Measurements from ENCODE around the gene DZIP3. TPM values are rescaled to one million over a fixed set of nuclear protein-coding genes. Genes with fewer than 3 reads are reported as not detected.
"Not testable (repeated sequence)": the region's sequence is repeated elsewhere in the genome, so short reads cannot be mapped to it uniquely, and the experiment has no call there.

Gene DZIP3
- total RNA-seq, 3 donors from 2014 or later, result 6.2 to 10.8 (median 9.8) TPM

DNA sequence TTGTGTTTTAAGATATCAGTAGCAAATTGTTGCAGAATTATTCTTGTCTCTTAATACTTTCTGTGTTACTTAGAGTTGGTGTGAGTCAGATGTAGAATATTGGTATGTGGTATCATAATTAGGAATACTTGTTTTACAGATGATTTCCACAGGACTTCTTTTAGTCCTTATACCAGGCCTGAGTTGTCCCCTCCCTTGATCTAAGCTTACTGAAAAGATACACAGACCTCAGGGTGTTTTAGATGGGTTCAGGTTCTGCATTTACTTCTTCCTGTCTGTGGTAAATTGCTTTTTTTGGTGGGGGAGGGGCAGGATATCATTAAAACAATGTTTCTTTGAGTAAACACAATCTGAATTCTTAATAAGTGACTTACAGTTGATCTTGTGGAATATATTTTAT is 14.2 kb downstream of the DZIP3 start:
- no peaks in the 10 kb centered on the region for H3K9me3 ChIP-seq
- TF ChIP-seq POLR2AphosphoS5 (IDR thresholded peaks at IDR 0.05) (no peak), POLR2A (IDR thresholded peaks at IDR 0.05) (no peak)
- TF ChIP-seq, protein P1, sequence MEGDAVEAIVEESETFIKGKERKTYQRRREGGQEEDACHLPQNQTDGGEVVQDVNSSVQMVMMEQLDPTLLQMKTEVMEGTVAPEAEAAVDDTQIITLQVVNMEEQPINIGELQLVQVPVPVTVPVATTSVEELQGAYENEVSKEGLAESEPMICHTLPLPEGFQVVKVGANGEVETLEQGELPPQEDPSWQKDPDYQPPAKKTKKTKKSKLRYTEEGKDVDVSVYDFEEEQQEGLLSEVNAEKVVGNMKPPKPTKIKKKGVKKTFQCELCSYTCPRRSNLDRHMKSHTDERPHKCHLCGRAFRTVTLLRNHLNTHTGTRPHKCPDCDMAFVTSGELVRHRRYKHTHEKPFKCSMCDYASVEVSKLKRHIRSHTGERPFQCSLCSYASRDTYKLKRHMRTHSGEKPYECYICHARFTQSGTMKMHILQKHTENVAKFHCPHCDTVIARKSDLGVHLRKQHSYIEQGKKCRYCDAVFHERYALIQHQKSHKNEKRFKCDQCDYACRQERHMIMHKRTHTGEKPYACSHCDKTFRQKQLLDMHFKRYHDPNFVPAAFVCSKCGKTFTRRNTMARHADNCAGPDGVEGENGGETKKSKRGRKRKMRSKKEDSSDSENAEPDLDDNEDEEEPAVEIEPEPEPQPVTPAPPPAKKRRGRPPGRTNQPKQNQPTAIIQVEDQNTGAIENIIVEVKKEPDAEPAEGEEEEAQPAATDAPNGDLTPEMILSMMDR (IDR thresholded peaks at IDR 0.05), result no peak
- H3K27ac ChIP-seq, result no peak overlapping the region
- H3K4me1 ChIP-seq, result no peaks in the 10 kb centered on the region
- H3K4me3 ChIP-seq, result no peak overlapping the region
- no peaks in the 10 kb centered on the region for H3K36me3 ChIP-seq
- intact Hi-C loops (cut with DNase I; ENCODE audit: low total_unique reads), result no loop called here
- DNase-seq (ENCODE audit: low spot score in 2 of 2), result no peak
- H3K27me3 ChIP-seq, result no peaks in the 10 kb centered on the region

DNA sequence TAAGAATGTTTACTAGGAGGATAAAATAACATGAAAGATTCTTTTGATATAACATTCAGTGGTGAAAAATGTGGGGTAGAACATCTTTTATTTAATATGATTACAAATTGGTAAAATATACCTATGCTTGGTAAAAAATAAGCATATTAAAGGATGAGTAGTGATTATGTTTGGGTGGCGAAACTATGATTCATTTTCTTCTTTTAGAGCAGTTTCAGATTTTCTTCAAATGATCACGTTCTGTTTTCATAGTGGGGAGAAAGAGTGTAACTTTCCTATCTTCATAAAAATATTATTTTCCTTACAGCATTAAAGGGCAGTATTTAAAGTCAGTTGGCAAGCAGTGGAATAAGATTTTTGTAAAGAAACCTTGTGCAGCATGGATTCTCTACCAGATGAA is 15.5 kb downstream of the DZIP3 start:
- intact Hi-C loops (cut with DNase I; ENCODE audit: low total_unique reads), result no loop called here
- H3K27ac ChIP-seq, result no peak overlapping the region
- no peak for DNase-seq (ENCODE audit: low spot score in 2 of 2)
- no peaks in the 10 kb centered on the region for H3K27me3 ChIP-seq
- no peaks in the 10 kb centered on the region for H3K9me3 ChIP-seq
- H3K36me3 ChIP-seq, result no peaks in the 10 kb centered on the region
- TF ChIP-seq POLR2AphosphoS5 (IDR thresholded peaks at IDR 0.05) (no peak), POLR2A (IDR thresholded peaks at IDR 0.05) (no peak)
- TF ChIP-seq, protein P1 (IDR thresholded peaks at IDR 0.05), result no peak
- no peaks in the 10 kb centered on the region for H3K4me1 ChIP-seq
- H3K4me3 ChIP-seq, result no peak overlapping the region

DNA sequence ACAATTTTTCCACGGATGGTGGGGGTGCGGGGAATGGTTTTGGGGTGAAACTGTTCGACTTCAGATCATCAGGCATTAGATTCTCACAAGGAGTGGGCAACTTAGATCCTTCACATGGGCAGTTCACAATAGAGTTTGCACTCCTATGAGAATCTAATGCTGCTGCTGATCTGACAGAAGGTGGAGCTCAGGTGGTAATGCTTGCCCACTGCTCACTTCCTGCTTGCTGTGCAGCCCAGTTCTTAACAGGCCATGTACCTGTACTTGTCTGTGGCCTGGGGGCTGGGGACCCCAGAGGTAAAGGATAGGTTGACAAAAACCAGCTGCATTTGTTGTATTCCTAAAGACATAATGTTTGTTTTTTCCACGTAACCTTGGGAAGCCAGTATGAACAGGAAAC is 16.0 kb downstream of the DZIP3 start:
- Histone ChIP-seq H3K36me3 (no peaks in the 10 kb centered on the region), H3K9me3 (no peaks in the 10 kb centered on the region), H3K27ac (no peak overlapping the region), H3K4me3 (no peak overlapping the region), H3K4me1 (no peaks in the 10 kb centered on the region), H3K27me3 (no peaks in the 10 kb centered on the region)
- intact Hi-C loops (cut with DNase I; ENCODE audit: low total_unique reads), result no loop called here
- TF ChIP-seq, protein P1 (IDR thresholded peaks at IDR 0.05), result no peak
- TF ChIP-seq POLR2AphosphoS5 (IDR thresholded peaks at IDR 0.05) (no peak), POLR2A (IDR thresholded peaks at IDR 0.05) (no peak)
- no peak for DNase-seq (ENCODE audit: low spot score in 2 of 2)

DNA sequence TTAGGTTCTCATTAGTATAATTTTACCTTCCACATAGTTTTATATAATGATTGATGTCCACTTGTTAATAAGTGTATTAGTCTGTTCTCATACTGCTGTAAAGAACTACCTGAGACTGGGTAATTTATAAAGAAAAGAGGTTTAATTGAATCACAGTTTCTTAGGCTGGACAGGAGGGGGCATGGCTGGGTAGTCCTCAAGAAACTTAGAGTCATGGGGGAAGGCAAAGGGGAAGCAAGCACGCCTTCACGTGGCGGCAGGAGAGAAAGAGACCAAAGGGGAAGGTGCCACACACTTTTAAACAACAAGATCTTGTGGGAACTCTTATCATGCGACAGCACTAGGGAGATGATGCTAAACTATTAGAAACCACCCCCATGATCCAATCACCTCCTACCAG is 19.2 kb downstream of the DZIP3 start:
- DNase-seq (ENCODE audit: low spot score in 2 of 2), result no peak
- no peak overlapping the region for H3K27ac ChIP-seq
- intact Hi-C loops (cut with DNase I; ENCODE audit: low total_unique reads), result no loop called here

DNA sequence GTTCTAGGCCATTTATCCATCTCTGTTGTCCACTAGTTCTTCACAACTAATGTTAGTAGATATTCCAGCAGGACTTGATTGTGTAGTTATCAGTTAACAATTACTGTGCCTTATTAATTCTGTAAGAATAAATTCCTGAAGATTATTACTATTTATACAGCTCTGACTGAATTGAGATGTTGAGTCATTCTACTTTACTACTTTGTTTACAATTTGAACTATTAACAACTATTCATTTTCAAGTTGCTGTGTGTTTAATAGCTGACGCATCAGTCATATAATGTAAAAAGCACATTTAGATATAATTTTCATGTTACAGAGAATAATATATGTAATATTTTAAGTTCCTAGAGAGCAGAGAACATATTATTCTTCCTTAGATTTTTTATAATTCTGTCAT is 21.1 kb downstream of the DZIP3 start:
- TF ChIP-seq, protein P1 (IDR thresholded peaks at IDR 0.05), result no peak
- TF ChIP-seq POLR2AphosphoS5 (IDR thresholded peaks at IDR 0.05), result no peak
- no peak for TF ChIP-seq POLR2A (IDR thresholded peaks at IDR 0.05)
- no peak for DNase-seq (ENCODE audit: low spot score in 2 of 2)
- intact Hi-C loops (cut with DNase I; ENCODE audit: low total_unique reads), result no loop called here
- Histone ChIP-seq H3K27ac (no peak overlapping the region), H3K9me3 (no peaks in the 10 kb centered on the region), H3K4me3 (no peak overlapping the region), H3K36me3 (no peaks in the 10 kb centered on the region), H3K27me3 (no peaks in the 10 kb centered on the region), H3K4me1 (no peaks in the 10 kb centered on the region)

More for the DNA sequence above, 19.2 kb downstream of the DZIP3 start:
- Histone ChIP-seq H3K36me3 (no peaks in the 10 kb centered on the region), H3K27me3 (no peaks in the 10 kb centered on the region), H3K4me1 (no peaks in the 10 kb centered on the region), H3K9me3 (no peaks in the 10 kb centered on the region), H3K4me3 (no peak overlapping the region)
- TF ChIP-seq POLR2AphosphoS5 (IDR thresholded peaks at IDR 0.05), result no peak
- no peak for TF ChIP-seq POLR2A (IDR thresholded peaks at IDR 0.05)
- TF ChIP-seq, protein P1 (IDR thresholded peaks at IDR 0.05), result no peak

DNA sequence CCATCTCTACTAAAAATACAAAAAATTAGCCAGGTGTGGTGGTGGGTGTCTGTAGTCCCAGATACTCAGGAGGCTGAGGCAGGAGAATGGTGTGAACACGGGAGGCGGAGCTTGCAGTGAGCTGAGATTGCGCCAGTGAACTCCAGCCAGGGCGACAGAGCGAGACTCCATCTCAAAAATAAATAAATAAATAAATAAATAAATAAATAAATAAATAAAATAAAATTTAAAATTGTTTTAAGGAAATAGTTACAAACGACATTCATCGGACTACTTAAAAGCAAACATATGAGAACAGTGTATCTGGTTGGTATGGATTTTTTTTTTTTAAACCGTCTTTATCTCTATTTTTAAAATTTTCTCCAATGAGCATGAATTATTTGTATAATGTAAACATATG is 26.6 kb downstream of the DZIP3 start:
- H3K27ac ChIP-seq; H3K27me3 ChIP-seq; H3K4me1 ChIP-seq; DNase-seq (ENCODE audit: low spot score in 2 of 2); H3K36me3 ChIP-seq; intact Hi-C loops (cut with DNase I; ENCODE audit: low total_unique reads); H3K4me3 ChIP-seq; H3K9me3 ChIP-seq: not testable (repeated sequence)

Data from breast epithelium (tissue), 4 donors.